ENCODE results near the gene OR10AD1.
A peak's percentile ranks its signal among the peaks of the same experiment; 100 is the strongest.

The OR10AD1 gene

GRCh38 chr12:48197971-48198671, 5.0 kb downstream of the OR10AD1 start:
- Histone ChIP-seq H3K36me3 (ENCODE audit: insufficient read depth, low read length) (no peaks in the 10 kb centered on the region), H3K9me3 (ENCODE audit: low read depth, low read length) (no peaks in the 10 kb centered on the region), H3K4me3 (no peak overlapping the region), H3K27ac (no peak overlapping the region), H3K9ac (ENCODE audit: insufficient read length) (no peak overlapping the region)
- TF ChIP-seq EZH2 (IDR thresholded peaks at IDR 0.05) (no peak), FOXP2 (optimal IDR thresholded peaks at IDR 0.05; ENCODE audit: control extremely low read depth, extremely low read length, insufficient read depth) (no peak), POLR2AphosphoS5 (IDR thresholded peaks at IDR 0.05; ENCODE audit: borderline replicate concordance, low read depth, low read length) (no peak)
- DNase-seq (ENCODE audit: low read depth, low spot score), result no peak

DNA sequence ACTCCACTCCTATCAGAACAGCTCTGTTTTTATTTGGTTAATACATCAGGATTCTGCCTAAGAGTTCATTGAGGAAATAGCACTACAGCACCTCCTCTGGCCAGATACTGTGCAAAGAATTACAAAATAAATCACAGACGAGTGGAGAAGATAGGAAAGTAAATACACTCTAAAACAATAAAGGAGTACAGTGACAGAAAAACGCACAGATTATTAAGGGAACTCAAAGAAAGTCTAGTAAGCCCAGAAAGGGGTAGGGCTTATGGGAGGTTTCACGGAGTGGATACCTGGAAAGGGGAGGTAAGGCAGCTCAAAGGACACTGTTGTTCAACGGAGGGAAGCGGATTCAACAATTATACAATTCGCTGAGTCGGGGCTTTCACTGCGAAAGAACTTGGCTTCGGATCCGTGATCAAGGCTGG, 5.5 kb downstream of the OR10AD1 start:
- H3K4me3 ChIP-seq, result no peak overlapping the region
- no peak overlapping the region for H3K27ac ChIP-seq
- H3K36me3 ChIP-seq (ENCODE audit: insufficient read depth, low read length), result no peaks in the 10 kb centered on the region
- no peak overlapping the region for H3K9ac ChIP-seq (ENCODE audit: insufficient read length)
- no peaks in the 10 kb centered on the region for H3K9me3 ChIP-seq (ENCODE audit: low read depth, low read length)
- no peak for DNase-seq (ENCODE audit: low read depth, low spot score)
- TF ChIP-seq FOXP2 (optimal IDR thresholded peaks at IDR 0.05; ENCODE audit: control extremely low read depth, extremely low read length, insufficient read depth) (no peak), POLR2AphosphoS5 (IDR thresholded peaks at IDR 0.05; ENCODE audit: borderline replicate concordance, low read depth, low read length) (no peak), EZH2 (IDR thresholded peaks at IDR 0.05) (no peak)

GRCh38 chr12:48194799-48195201, 8.3 kb downstream of the OR10AD1 start:
- peak overlapping the region; percentile 49; the same call in 1 of the 2 replicates for H3K27ac ChIP-seq
- H3K36me3 ChIP-seq (ENCODE audit: insufficient read depth, low read length), result no peaks in the 10 kb centered on the region
- H3K4me3 ChIP-seq, result no peak overlapping the region; the same call in 1 of the 2 replicates
- H3K9ac ChIP-seq (ENCODE audit: insufficient read length), result no peak overlapping the region
- no peak for DNase-seq (ENCODE audit: low read depth, low spot score)
- H3K9me3 ChIP-seq (ENCODE audit: low read depth, low read length), result no peaks in the 10 kb centered on the region
- TF ChIP-seq EZH2 (IDR thresholded peaks at IDR 0.05), result no peak
- TF ChIP-seq POLR2AphosphoS5 (IDR thresholded peaks at IDR 0.05; ENCODE audit: borderline replicate concordance, low read depth, low read length), result no peak
- no peak for TF ChIP-seq FOXP2 (optimal IDR thresholded peaks at IDR 0.05; ENCODE audit: control extremely low read depth, extremely low read length, insufficient read depth)

DNA sequence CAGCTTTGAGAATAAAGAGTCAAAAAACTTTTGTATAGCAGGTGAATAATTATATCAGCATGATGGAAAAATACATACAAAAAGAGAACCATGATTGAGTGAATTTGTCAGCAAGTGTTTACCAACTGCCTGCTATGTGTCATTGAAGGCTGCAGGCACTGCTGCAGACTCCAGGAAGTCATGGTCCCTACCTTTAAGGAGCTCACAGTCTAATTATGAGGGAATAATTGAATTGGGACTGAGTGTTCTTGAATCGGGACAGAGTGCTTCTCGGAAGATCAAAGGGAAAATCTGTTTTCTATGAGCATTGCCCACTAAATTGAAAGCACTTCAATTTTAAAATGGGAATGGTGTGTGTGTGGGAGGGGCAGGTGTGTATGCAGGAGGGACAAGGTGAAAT, 9.5 kb downstream of the OR10AD1 start:
- TF ChIP-seq EZH2 (IDR thresholded peaks at IDR 0.05) (no peak), FOXP2 (optimal IDR thresholded peaks at IDR 0.05; ENCODE audit: control extremely low read depth, extremely low read length, insufficient read depth) (no peak), POLR2AphosphoS5 (IDR thresholded peaks at IDR 0.05; ENCODE audit: borderline replicate concordance, low read depth, low read length) (no peak)
- Histone ChIP-seq H3K9ac (ENCODE audit: insufficient read length) (no peak overlapping the region), H3K9me3 (ENCODE audit: low read depth, low read length) (no peaks in the 10 kb centered on the region), H3K4me3 (peak overlapping the region; percentile 8; the same call in 1 of the 2 replicates), H3K27ac (peak overlapping the region; percentile 37), H3K36me3 (ENCODE audit: insufficient read depth, low read length) (no peaks in the 10 kb centered on the region)
- DNase-seq (ENCODE audit: low read depth, low spot score), result no peak

DNA sequence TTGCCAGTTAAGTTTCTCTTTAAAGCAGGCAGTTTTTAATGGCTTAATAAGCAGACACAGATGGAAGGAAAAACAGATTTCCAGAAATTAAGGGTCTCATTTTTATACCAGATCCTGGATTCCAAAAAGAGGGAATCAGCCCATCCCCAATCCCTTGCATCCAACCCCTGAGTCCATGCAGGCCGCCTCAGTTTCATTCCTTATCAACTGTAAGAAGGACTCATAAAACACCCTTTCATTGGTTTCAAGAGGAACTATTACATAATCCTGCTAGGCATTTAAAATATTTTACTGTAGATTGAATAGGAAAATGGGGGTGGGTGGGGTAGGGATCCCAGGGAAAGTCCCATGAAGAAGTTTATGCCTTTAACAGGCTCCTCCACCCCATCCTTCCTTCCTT, 10.2 kb downstream of the OR10AD1 start:
- DNase-seq (ENCODE audit: low read depth, low spot score), result no peak
- Histone ChIP-seq H3K9ac (ENCODE audit: insufficient read length) (no peak overlapping the region), H3K27ac (peak overlapping the region; percentile 49), H3K36me3 (ENCODE audit: insufficient read depth, low read length) (no peaks in the 10 kb centered on the region), H3K9me3 (ENCODE audit: low read depth, low read length) (no peaks in the 10 kb centered on the region), H3K4me3 (0 out of 2 replicates have a peak overlapping the region, but pooled peaks have one; percentile 19)
- TF ChIP-seq FOXP2 (optimal IDR thresholded peaks at IDR 0.05; ENCODE audit: control extremely low read depth, extremely low read length, insufficient read depth) (no peak), POLR2AphosphoS5 (IDR thresholded peaks at IDR 0.05; ENCODE audit: borderline replicate concordance, low read depth, low read length) (no peak), EZH2 (IDR thresholded peaks at IDR 0.05) (no peak)

DNA sequence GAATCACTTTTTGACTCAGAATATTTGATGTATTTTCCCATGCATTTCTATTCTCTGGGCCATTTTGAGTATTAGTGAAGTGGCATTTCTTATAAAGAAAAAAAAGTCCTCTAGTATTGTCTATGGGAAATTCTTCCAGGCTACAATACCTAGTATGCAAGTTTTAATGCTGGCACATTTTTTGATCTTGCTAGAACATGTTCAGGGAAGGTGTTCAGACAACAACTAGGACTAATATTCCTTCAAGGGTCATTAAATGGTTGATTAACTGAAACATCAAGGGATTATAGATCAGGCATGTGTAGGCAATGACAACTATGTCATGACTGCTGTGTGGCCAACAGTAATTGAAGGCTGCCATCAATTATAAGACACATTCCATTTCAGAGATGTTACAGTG, 12.0 kb downstream of the OR10AD1 start:
- no peak for DNase-seq (ENCODE audit: low read depth, low spot score)
- no peak for TF ChIP-seq POLR2AphosphoS5 (IDR thresholded peaks at IDR 0.05; ENCODE audit: borderline replicate concordance, low read depth, low read length)
- TF ChIP-seq FOXP2 (optimal IDR thresholded peaks at IDR 0.05; ENCODE audit: control extremely low read depth, extremely low read length, insufficient read depth), result no peak
- no peak for TF ChIP-seq EZH2 (IDR thresholded peaks at IDR 0.05)
- H3K9me3 ChIP-seq (ENCODE audit: low read depth, low read length), result no peaks in the 10 kb centered on the region

GRCh38 chr12:48189331-48190125, 13.6 kb downstream of the OR10AD1 start:
- no peak overlapping the region for H3K27ac ChIP-seq
- TF ChIP-seq EZH2 (IDR thresholded peaks at IDR 0.05) (no peak), FOXP2 (optimal IDR thresholded peaks at IDR 0.05; ENCODE audit: control extremely low read depth, extremely low read length, insufficient read depth) (peak; percentile 23), POLR2AphosphoS5 (IDR thresholded peaks at IDR 0.05; ENCODE audit: borderline replicate concordance, low read depth, low read length) (no peak)
- H3K9me3 ChIP-seq (ENCODE audit: low read depth, low read length), result no peaks in the 10 kb centered on the region
- peak; percentile 83 for DNase-seq (ENCODE audit: low read depth, low spot score)
- no peak overlapping the region for H3K9ac ChIP-seq (ENCODE audit: insufficient read length)
- H3K4me3 ChIP-seq, result no peak overlapping the region
- H3K36me3 ChIP-seq (ENCODE audit: insufficient read depth, low read length), result no peaks in the 10 kb centered on the region

More for the DNA sequence above, 12.0 kb downstream of the OR10AD1 start:
- no peak overlapping the region for H3K27ac ChIP-seq
- no peak overlapping the region for H3K9ac ChIP-seq (ENCODE audit: insufficient read length)
- no peaks in the 10 kb centered on the region for H3K36me3 ChIP-seq (ENCODE audit: insufficient read depth, low read length)
- H3K4me3 ChIP-seq, result no peak overlapping the region

- TF ChIP-seq FOXP2 (optimal IDR thresholded peaks at IDR 0.05; ENCODE audit: control extremely low read depth, extremely low read length, insufficient read depth) (no peak), POLR2AphosphoS5 (IDR thresholded peaks at IDR 0.05; ENCODE audit: borderline replicate concordance, low read depth, low read length) (no peak), EZH2 (IDR thresholded peaks at IDR 0.05) (no peak)
- no peak overlapping the region for H3K9ac ChIP-seq (ENCODE audit: insufficient read length)
These were observed 15.0 kb downstream of the OR10AD1 start for GRCh38 chr12:48187916-48188695.

More at GRCh38 chr12:48187916-48188695, 15.0 kb downstream of the OR10AD1 start:
- Histone ChIP-seq H3K36me3 (ENCODE audit: insufficient read depth, low read length) (no peaks in the 10 kb centered on the region), H3K4me3 (no peak overlapping the region), H3K9me3 (ENCODE audit: low read depth, low read length) (no peaks in the 10 kb centered on the region), H3K27ac (no peak overlapping the region)
- no peak for DNase-seq (ENCODE audit: low read depth, low spot score)

Data from SK-N-MC (cell line).